Ishikawa (cell line): Measurements from ENCODE around the gene NRG4.

Experiments
- CEBPB ChIP-seq: IDR thresholded peaks from 2 replicates; pipeline ENCODE4 v1.6.1; 2012
- CREB1 ChIP-seq: IDR thresholded peaks from 2 replicates; pipeline ENCODE4 v1.6.1; 2012; ENCODE audit warnings: low read depth
- EGR1 ChIP-seq: IDR thresholded peaks from 2 replicates; pipeline ENCODE4 v1.6.1; 2012
- EP300 ChIP-seq: IDR thresholded peaks from 2 replicates; pipeline ENCODE4 v1.6.1; 2012; ENCODE audit warnings: borderline replicate concordance
- FOXM1 ChIP-seq: IDR thresholded peaks from 2 replicates; pipeline ENCODE4 v1.6.1; 2012; ENCODE audit warnings: low read depth, borderline replicate concordance
- MAX ChIP-seq: IDR thresholded peaks from 2 replicates; pipeline ENCODE4 v1.6.1; 2012
- RAD21 ChIP-seq: IDR thresholded peaks from 2 replicates; pipeline ENCODE4 v1.6.1; 2012; ENCODE audit warnings: low read depth
- REST ChIP-seq: IDR thresholded peaks from 2 replicates; pipeline ENCODE4 v1.6.1; 2012; ENCODE audit warnings: low read depth, mild to moderate bottlenecking
- TAF1 ChIP-seq: IDR thresholded peaks from 2 replicates; pipeline ENCODE4 v1.6.1; 2012; ENCODE audit warnings: low read depth, mild to moderate bottlenecking
- TCF12 ChIP-seq: IDR thresholded peaks from 2 replicates; pipeline ENCODE4 v1.6.1; 2012; ENCODE audit warnings: low read depth
- TEAD4 ChIP-seq: IDR thresholded peaks from 2 replicates; pipeline ENCODE4 v1.6.1; 2012
- YY1 ChIP-seq: IDR thresholded peaks from 2 replicates; pipeline ENCODE4 v1.6.1; 2012; ENCODE audit warnings: low read depth
- ZBTB7A ChIP-seq: IDR thresholded peaks from 2 replicates; pipeline ENCODE4 v1.6.1; 2012; ENCODE audit warnings: low read depth

GRCh38 chr15:75955720-75956119, 56.5 kb downstream of the NRG4 start:
- TF ChIP-seq EP300 (no peak), CREB1 (no peak), TCF12 (no peak), REST (no peak), FOXM1 (no peak), EGR1 (no peak), YY1 (no peak), RAD21 (no peak), CEBPB (no peak), MAX (no peak), TEAD4 (no peak), TAF1 (no peak), ZBTB7A (no peak)
